Left kidney (tissue), 2 donors: ENCODE results near the gene TXNRD1. TPM values are rescaled to one million over a fixed set of nuclear protein-coding genes. Genes with fewer than 3 reads are reported as not detected.
"Not testable (repeated sequence)": the region's sequence is repeated elsewhere in the genome, so short reads cannot be mapped to it uniquely, and the experiment has no call there.

Experiments
- DNase-seq: peaks from one replicate; pipeline ENCODE4 v3.0.0-alpha.2; 2013
- polyA plus RNA-seq: library from polyadenylated mRNA; unstranded; fragments of 120-200 nt; gene quantifications from one replicate; pipeline ENCODE4 v1.2.1, GENCODE V29; 2013; ENCODE audit not compliant: insufficient read length

TXNRD1 gene
- polyA plus RNA-seq, 1 donor: 65.8 TPM

DNA sequence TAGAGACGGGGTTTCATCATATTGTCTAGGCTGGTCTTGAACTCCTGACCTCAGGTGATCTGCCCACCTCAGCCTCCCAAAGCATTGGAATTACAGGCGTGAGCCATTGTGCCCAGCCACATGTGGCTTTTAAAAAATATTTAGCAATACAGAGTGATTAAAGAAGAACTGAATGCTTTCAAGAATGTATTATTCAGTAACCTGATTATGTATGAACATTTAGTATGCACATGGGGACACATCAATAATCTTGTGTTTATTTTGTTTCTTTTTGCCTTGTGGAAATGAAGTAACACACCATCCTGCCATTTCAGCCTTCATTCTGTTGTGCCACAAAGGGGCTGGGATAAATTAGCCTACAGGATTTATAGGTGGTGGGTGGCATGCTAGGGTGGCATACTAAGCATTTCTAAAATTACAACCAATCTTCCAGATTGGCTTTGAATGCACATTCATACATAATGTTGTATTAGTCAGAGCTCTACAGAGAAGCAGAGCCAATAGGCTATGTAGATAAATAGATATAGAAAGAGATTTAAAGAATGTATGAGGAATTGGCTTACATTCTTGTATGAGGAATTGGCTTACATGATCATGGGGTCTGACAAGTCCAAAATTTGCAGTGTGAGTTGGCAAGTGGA, 25.5 kb upstream of the TXNRD1 start:
- DNase-seq: no peak

DNA sequence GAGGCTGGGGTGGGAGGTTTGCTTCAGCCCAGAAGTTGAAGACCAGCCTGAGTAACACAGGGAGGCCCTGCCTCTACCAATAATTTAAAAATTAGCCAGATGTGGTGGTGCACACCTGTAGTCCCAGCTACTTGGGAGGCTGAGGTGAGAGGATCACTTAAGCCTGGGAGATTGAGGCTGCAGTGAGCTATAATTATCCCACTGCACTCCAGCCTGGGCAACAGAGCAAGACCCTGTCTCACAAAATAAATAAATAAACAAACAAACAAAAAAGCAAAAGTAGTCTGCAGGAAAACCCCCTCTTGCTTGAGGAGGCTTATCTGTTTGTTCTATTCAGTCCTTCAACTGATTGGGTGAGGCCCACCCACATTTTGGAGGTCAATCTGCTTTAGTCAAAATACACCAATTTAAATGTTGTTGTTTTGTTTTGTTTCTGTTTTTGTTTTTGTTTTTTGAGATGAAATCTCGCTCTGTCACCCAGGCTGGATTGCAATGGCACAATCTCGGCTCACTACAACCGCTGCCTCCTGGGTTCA, 24.9 kb upstream of the TXNRD1 start:
- no peak for DNase-seq

DNA sequence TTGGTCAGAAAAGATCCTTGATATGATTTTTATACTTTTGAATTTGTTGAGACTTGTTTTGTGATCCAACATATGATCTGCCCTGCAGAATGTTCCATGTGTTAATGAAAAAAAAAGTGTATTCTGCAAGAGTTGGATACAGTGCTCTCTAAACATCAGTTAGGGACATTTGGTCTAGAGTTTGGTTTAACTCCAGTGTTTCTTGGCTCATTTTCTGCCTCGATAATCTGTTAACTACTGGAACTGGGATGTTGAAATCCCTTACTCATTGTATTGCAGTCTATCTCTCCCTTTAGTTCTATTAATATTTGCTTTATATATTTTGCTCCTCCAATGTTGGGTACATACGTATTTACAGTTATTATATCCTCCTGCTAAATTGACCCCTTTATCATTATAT, 18.3 kb upstream of the TXNRD1 start:
- no peak for DNase-seq

DNA sequence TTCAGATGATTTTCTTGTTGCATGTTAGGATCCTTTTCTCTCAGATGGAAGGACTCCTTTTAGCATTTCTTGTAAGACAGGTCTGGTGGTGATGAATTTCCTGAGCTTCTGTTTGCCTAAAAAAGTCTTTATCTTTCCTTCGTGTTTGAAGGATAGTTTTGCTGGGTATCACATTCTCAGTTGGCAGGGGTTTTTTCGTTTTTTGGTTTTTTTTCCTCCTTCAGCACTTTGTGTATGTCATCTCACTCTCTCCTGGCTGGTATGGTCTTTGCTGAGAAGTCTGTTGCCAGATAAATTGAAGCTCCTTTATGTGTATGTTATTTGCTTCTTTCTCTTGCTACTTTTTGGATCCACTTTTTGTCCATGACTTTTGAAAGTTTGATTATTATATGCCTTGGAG, 15.6 kb upstream of the TXNRD1 start:
- DNase-seq: no peak

DNA sequence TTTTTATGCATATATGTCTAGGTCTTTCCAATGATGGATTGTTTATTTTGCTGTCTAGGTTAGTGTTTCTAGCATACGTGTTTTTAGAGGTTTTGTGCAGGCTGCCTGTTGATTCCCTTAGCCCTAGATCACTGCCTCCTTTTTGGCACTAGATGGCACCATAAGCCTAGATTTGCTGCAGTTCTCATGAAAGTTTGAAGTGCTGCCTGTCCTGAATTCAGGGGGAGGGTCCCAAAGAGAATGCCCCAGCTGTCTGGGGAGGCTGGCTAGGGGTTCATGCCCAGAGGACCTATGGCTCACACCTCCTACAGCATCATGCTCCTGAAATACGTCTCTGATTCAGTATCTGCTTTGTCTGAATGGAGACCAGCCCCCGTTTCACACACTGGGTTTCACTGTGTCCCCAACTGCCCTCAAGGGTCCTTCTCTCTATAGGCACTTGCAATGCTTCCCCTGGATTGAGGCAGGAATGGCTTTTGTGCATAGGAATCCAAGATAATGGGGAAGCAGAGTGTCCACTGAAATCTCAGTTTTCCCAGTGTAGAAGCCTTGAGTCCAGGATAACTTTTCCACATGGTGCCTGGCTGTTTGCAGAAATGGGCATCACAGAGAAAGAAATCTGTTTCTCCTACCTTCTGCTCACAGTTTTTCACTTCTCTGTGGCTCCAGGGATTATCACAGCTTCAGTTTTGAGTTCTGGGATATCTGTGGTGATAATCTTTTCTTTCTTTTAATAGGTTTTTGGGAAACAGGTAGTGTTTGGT, 14.2 kb upstream of the TXNRD1 start:
- DNase-seq: peak; percentile 55

DNA sequence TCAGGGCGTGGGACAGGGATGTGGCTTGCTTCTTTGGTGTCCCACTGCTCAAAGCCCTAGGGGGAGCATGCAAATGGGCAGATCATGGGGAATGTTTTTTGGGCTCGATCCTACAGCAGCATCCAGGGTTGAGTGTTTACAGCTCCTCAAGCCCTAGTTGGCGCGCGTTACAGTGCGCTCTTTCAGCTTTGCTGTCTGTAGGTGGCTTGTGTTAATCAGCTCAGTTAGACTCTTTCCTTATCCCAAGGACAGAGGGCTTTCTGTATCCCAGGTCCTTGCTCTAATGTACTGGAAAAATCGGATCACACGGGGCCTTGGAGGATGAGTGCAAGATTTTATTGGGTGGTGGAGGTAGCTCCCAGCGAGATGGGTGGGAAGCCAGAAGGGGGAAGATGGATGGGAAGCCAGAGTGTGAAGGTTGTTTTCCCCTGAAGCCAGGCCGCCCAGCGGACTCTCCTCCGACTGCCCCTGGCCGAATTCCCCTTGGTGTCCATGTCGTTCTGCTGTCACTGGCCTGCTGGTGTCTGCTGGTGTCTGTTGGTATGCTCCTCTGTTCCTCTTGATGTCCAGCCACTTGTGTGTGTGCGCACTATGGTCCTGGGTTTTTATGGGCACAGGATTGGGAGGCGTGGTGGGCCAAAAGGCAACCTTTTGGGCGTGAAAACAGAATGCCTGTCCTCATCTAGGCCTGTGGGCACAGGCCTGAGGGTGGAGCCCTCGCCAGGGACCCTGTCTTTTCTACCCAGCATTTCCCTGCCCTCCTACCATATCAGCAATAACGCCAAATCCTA, 10.7 kb upstream of the TXNRD1 start:
- DNase-seq: no peak

DNA sequence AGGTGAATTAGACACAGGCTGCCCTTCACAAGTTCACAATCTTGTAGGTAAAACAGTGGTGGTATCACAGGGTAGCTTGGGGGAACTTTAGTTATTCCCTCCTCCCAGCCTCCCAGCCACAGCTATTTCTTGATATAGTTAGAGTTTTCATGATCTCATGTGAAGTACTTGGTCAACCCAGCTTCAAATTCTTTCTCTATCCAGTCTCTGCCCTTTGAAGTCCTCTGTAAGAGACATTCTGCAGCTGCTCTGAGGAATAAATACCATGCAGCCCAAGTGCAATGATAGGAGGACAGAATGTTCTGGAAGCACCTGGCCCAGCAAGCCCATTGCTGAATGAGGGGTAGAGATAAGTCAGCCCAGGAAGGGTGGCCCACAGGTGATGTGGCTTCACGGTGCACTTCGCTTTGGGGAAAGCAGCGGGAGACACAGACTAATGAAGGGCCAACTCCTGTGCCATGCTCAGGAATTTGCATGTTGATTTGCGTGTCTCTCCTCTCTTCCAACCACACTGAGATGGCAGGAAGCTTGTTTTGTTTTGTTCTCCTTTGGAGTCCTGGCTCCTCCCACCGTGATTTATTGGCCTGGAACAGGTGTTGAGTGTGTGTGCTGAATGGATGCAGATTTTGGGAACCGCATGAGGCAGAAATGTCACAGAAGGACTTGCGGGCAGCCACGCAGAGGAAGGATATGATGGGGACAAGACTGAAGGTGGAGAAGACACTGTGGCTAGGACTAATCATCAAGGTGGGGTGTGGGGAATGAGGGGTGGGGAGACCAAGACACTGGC, 8.0 kb upstream of the TXNRD1 start:
- DNase-seq: no peak

DNA sequence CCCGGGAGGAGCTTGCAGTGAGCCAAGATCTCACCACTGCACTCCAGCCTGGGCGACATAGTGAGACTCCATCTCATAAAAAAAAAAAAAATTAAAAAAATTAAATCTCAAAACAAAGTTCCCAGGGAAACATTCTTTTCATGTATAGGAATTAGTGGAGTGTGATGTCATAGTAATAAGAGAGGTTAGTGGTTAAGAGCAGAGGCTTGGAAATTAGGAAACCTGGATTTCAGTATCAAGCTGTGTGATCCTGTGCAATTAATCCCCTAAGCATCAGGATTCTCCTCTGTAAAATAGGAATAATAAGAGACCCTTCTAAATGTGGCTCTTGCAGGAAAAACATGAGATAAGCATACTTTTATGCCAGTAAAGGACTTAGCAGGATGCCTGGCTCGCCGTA, 3.1 kb upstream of the TXNRD1 start:
- DNase-seq: no peak

DNA sequence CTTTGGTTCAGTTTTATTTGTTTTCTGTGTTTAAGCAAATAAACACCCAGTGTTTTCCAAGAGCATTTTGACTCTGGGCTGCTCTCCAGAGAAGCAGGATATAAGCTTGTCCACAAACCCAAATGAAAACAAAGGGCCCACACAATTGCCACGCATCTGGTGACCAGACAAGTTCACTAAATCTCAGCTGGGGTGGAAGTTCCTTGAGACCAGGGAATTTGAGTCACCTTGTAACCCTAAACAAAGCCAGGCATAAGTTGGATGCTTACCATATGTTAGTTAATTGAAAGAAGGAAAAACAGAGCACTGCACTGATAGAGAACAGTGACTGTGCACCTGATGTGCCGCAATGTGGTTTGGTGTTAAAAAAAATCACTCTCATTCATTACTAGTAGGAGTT, 1.6 kb upstream of the TXNRD1 start:
- DNase-seq: no peak

DNA sequence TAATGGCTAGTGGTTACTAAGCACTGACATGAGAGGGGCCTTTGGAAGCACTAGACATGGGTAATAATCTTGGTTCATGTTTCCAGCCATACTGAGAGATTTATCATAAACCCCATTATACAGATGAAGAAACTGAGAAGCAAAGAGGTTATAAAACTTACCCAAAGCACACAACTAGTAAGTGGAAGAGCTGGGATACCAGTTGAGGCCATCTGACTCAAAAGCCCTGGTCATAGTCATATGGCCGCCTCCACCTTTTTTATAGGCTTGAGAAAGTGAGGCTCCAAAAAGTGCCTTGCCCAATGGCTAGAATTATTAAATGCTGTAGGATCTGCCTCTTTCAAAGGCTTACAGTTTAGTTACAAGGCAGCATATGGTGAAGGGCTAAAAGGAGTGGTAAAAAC, 944 bp downstream of the TXNRD1 start:
- DNase-seq: no peak

DNA sequence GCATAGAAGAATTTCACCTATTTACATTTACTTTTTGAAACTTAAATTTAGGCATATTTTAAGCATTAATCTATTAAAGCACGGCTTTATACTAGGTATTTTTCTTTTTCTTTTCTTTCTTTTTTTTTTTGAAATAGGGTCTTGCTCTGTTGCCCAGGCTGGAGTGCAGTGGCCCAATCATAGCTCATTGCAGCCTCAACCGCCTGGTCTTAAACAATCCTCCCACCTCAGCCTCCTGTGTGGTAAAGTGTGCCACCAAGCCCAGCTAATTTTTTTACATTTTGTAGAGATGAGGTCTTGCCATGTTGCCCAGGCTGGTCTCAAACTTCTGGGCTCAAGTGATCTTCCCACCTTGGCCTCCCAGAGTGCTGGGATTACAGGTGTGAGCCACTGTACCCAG, 2.9 kb downstream of the TXNRD1 start:
- not testable (repeated sequence) for DNase-seq

DNA sequence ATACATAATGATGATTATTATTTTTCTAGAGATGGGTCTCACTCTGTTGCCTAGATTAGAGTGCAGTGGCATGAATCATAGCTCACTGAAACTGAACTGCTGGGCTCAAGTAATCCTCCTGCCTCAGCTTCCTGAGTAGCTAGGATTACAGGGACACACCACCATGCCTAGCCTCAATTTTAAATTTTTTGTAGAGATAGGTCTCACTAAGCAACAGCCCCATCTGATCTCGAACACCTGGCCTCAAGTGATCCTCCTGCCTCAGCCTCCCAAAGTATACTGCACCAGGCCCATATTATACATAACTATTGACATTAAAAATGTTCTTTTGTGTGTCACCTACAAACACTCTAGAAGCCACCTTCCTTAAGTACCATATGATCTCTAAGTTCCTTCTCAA, 3.4 kb downstream of the TXNRD1 start:
- no peak for DNase-seq

DNA sequence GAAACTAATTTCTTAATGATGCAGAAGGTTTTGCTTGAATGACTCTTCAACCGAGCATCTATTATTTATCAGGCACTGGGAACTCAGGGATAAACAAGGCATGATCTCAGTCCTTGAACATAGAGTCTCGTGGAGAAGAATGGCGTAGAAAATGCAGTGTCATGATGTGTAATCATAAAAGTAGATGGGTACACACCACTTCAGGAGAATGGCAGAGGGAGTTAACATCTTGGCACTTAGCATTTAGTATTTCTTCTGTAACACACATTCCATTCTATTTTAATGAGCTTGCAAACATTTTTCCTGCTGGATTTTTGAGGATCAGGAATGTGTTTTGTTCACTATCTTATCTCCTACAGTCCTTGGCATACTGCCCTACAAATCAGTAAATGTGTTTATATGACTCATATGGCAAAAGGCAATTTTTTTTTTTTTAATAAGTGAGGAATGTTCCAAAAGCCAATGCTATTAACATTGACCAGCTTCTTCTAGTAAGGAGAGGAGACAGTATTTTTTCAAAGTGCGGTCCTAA, 3.8 kb downstream of the TXNRD1 start:
- no peak for DNase-seq

DNA sequence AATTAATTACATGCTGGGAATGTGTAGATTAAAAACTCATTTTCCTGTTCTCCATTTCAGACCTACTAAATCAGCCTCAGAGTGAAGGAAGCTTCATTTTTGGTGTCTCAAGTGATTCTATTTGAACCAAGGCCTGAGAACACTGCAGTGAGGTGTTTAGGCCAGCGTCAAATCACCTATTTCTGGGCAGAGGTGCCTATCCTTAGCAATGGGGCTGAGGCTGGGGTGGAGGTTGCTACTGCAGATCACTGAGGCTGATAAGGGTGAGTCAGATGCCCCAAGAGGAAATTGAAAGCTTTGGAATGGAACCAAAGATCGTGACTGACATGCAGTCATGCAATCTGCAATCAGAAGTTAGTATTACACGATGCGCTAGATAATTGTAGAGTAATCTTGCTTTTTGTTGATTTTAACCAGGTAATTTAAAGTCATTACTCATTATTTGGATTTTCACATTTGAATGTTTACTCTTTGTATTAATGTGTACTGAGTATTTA, 4.4 kb downstream of the TXNRD1 start:
- DNase-seq: no peak

DNA sequence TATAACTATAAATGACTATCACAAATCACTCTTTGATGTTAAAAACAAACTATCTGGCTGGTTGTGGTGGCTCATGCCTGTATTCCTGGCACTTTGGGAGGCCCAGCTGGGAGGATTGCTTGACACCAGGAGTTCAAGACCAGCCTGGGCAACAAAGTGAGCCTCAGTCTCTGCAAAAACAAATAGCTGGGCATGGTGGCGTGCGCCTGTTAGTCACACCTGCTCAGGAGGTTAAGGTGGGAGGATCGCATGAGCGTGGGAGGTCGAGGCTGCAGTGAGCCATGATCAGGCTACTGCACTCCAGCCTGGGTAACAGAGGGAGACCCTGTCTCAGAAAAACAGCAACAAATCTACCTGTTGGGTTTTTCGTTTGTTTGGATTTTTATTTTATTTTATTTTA, 5.4 kb downstream of the TXNRD1 start:
- no peak for DNase-seq

DNA sequence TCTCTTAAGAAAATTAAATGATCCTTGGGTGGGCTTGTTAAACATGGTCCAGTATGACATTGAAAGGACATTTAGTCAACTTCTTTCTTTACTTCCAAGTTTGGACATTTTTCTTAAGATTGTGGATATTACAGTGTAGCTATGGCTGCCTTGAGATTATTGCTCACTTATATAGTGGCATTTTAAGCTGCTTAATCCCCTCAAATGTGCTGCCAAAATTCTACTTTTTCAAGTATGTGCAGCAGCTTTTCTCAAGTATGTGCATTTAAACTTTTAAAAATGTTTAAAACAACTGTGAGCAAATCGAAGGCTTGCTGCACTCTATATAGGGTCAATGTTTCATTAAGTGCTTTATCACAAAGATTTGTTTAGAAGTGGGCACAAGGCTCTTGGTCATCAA, 7.4 kb downstream of the TXNRD1 start:
- no peak for DNase-seq

DNA sequence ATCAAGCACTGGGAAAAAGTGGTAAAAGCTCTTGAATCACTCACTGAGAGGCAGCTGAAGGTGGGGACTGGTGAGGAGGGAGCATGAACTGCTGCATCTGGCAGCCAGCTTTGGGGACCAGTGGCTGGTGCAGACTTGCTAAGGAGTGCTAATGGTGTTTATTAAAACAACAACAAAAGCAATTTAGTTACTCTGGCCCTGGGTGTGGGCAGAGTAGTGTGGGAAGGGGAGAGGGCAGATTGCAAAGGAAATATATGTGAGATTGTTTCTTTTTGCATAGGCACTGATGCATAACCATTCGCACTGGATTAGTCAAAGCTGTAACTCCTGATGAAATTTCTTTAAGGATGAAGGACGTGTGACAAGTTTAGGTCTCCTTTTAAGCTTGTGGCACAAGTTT, 8.1 kb downstream of the TXNRD1 start:
- DNase-seq: no peak

DNA sequence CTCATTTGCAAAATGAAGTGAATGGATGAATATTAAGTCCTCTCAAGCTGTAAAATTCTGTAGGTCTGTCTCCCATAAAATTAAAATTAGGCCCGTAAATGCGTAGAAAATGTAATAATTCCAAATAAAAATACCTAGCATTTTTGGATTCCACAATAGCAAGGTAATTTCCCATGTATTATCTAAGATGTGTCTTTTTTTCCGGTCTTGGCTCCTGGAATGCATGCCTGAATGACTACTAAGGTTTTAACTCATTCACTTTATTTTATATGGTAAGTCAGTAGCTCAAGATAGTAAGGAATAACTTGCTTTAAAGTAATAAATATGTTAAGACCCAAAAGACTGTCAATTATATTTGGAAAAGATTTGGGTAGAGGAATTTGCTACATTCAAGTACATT, 11.1 kb downstream of the TXNRD1 start:
- no peak for DNase-seq

DNA sequence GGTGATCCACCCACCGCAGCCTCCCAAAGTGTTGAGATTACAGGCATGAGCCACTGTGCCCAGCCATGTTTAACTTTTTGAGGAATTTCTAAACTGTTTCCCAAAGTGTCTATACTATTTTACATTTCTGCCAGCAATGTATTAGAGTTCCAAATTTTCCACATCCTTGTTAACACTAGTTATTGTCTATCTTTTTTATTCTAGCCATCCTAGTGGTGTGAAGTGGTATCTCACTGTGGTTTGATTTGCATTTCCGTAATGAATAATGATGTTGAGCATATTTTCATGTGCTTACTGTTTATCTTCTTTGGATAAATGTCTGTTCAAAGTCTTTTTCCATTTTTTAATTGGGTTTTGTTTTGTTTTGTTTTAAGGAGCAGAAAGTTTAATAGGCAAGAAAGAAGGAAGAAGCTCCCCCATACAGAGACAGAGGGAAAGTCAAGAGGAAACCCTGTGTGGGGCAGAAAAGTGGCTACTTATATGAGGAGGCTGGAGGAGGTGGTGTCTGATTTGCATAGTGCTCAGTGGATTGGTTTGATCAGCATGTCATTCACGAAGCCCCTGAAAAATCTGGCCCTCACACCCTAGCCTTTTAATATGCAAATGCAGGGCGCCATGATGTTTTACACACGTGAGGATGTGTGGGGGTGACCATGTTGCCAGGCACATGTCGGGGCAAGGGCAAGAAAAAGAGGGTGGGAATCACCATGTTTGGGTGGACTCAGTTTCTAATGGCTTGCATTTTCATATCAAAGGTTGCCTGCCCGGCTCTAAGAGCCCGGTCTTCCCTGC, 14.9 kb downstream of the TXNRD1 start:
- DNase-seq: no peak

DNA sequence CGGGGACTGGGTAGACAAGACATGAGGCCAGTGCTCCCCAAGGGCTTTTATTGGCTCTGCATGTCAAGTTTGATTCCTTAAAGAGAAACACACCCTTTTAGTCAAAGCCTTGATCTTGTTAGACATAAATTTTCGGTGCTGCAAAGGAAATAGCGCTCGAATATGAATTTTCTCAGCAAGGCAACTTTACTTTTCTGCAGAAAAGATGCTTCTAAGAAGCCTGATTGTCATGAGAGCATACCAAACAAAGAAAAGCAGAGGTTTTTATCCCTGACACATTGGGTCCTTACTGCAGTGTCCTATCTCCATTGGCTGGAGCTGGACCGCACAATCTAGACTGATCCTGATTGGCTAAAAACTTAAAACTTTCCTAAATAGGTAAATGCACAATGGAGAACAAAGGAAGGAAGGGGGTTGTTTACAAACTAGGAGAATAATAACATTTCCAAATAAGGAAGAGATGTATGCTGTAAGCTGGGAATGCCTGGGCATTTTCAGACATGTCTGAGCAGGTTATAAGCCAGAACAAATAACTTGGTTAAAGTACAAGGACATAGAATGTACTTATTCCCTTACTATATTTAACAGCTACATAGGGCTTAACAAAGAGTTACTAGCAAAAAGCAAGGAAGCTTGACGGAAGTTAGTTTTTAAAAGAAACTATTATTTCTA, 17.2 kb downstream of the TXNRD1 start:
- DNase-seq: no peak
